Pancreas (tissue), 10 donors: ENCODE data around the gene KIFC3. TPM values are rescaled to one million over a fixed set of nuclear protein-coding genes. Genes with fewer than 3 reads are reported as not detected.

Experiments
- ATAC-seq, 4 donors: fragments of 200-7000 bp; cut with Tn5 transposase; one replicate each; pipeline versions ENCODE4 v1.8.0 to v1.9.1; 2020; ENCODE audit warnings: mild to moderate bottlenecking in 4 of 4, moderate library complexity in 4 of 4
- DNase-seq, 6 donors: peaks; one replicate each; pipeline ENCODE4 v3.0.0-alpha.2; 2020
- FAIRE-seq: peaks from 2 replicates; lab custom pipeline; 2012; peaks lifted over from hg19 to GRCh38; lab: Jason Lieb, UNC
- H3K27ac ChIP-seq, 4 donors: fragments of 200-600 bp; sonication (generic); 1 replicate in 3 of 4; 2 replicates in 1 of 4; pipeline versions ENCODE4 v1.5.0 to v1.8.0; 2020
- H3K27me3 ChIP-seq, 4 donors: fragments of 200-600 bp; one replicate each; pipeline ENCODE4 v1.8.0; 2021
- H3K36me3 ChIP-seq, 3 donors: fragments of 200-600 bp; sonication (generic) in 1 of 3; one replicate each; pipeline versions ENCODE4 v1.5.0 to v1.8.0; 2020 to 2021
- H3K4me1 ChIP-seq, 3 donors: fragments of 200-600 bp; one replicate each; pipeline ENCODE4 v1.8.0; 2021
- H3K4me3 ChIP-seq, 4 donors: fragments of 200-600 bp; sonication (generic) in 2 of 4; one replicate each; pipeline versions ENCODE4 v1.5.0 to v1.8.0; 2020 to 2021
- H3K9me3 ChIP-seq, 4 donors: fragments of 200-600 bp; one replicate each; pipeline ENCODE4 v1.8.0; 2021
- WGBS, 2 donors: extraction: QIAGEN DNeasy Blood & Tissue Kit; methylation state at CpG; one replicate each; pipeline ENCODE4 v1.1.7; 2013; 5-methylcytosine and 5-hydroxymethylcytosine counted together
- intact Hi-C, 3 donors: fragments of 100-400 bp; cut with DNase I; formaldehyde crosslinking; loops; one replicate each; pipeline versions ENCODE4 v1.11.1 to v1.14.2; 2022
- polyA plus RNA-seq, 2 donors: library from polyadenylated mRNA; stranded (reverse); fragments of 200-250 nt; gene quantifications; one replicate each; pipeline ENCODE4 v1.2.3, GENCODE V29; 2013
- total RNA-seq, 6 donors: library from RNA; stranded (reverse); fragmentation: NEBNext Ultra II Directional in 4 of 6; extraction: Animal tissue kit (Norgen Biotek cat#: 25700) in 4 of 6; gene quantifications; one replicate each; pipeline versions ENCODE4 v1.2.1 to v1.2.4, GENCODE V29; 2021 to 2023
- TF ChIP-seq, protein P1 (sequence below), 4 donors: fragments of 200-600 bp; sonication (generic) in 3 of 4; IDR thresholded peaks; one replicate each; pipeline versions ENCODE4 v1.5.0 to v1.8.0; 2021; ENCODE audit warnings: antibody characterized with exemption in 4 of 4
- donor health status: healthy with polysubstance abuse.
- donor health status: DM: no; HTN: no; CAD: no; lungs with moderate emphysema.
- donor health status: DM: no; HTN: no; CAD: no.
- donor health status: control.
- donor health status: control.
- donor health status: Bipolar disorder and iron deficiency.
- donor health status: DM: yes; HTN: yes; CAD: no.
- donor health status: DM: no; HTN: no; CAD: no.
- donor health status: DM: no; HTN: no; CAD: no.
- donor health status: DM: yes; HTN: yes; CAD: no.

KIFC3 gene
- total and polyA plus RNA-seq, 8 donors = 33.8 to 284 (median 61.1) TPM

- peaks cover 2 to 39% (median 29%) of the 10 kb centered on the region in 3 donors for H3K36me3 ChIP-seq
- H3K27ac ChIP-seq = no peak overlapping the region
- no peak overlapping the region for H3K4me3 ChIP-seq
- FAIRE-seq = no peak
- intact Hi-C loops = no loop called here
- no peaks in the 10 kb centered on the region for H3K27me3 ChIP-seq
- ATAC-seq = no peak
- TF ChIP-seq, protein P1, sequence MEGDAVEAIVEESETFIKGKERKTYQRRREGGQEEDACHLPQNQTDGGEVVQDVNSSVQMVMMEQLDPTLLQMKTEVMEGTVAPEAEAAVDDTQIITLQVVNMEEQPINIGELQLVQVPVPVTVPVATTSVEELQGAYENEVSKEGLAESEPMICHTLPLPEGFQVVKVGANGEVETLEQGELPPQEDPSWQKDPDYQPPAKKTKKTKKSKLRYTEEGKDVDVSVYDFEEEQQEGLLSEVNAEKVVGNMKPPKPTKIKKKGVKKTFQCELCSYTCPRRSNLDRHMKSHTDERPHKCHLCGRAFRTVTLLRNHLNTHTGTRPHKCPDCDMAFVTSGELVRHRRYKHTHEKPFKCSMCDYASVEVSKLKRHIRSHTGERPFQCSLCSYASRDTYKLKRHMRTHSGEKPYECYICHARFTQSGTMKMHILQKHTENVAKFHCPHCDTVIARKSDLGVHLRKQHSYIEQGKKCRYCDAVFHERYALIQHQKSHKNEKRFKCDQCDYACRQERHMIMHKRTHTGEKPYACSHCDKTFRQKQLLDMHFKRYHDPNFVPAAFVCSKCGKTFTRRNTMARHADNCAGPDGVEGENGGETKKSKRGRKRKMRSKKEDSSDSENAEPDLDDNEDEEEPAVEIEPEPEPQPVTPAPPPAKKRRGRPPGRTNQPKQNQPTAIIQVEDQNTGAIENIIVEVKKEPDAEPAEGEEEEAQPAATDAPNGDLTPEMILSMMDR (IDR thresholded peaks at IDR 0.05) = no peak
- WGBS, 2 donors = 93 to 94% methylated on average over 15 of the region's 15 CpGs
- H3K9me3 ChIP-seq = no peaks in the 10 kb centered on the region
- H3K4me1 ChIP-seq = no peaks in the 10 kb centered on the region
- DNase-seq = peak in 1 of 6 donors; percentile 40
These were observed 35.5 kb downstream of the KIFC3 start for GRCh38 chr16:57766714-57767348.

DNA sequence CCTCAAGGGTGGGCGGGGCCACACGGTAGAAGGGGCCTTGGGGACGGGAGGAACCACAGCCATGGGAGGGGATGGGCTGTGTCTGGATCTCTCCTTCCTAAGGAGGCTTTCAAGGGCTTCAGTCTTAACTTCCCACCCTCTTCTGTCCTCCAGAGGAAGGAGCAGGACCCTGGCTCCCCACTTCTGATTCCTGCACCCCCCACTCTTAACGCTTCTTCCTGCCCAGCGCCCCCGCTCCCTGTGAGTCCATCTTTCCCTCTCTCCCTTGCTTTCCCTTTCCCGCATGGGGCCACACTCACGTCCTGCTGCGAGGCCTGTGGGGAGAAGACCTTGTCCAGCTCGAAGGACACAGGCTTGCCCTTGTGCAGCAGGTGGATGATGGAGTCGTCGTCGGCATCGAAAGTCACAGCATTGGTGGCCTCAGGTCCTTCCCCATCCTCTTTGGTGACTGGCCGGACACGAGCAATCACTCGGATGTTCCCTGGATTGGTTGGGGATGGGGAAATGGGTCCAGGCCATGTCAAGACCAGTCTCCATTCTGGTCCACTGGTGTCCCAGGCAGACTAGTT lies 37.0 kb downstream of the KIFC3 start:
- ATAC-seq (peak in 1 of 4 donors; percentile 9), FAIRE-seq (no peak), DNase-seq (peak in 2 of 6 donors; percentile 16 to 55)
- Histone ChIP-seq H3K4me3 (no peak overlapping the region), H3K36me3 (peaks cover 2 to 34% (median 29%) of the 10 kb centered on the region in 3 donors), H3K27me3 (no peaks in the 10 kb centered on the region), H3K9me3 (no peaks in the 10 kb centered on the region), H3K4me1 (no peaks in the 10 kb centered on the region), H3K27ac (no peak overlapping the region)
- TF ChIP-seq, protein P1 (IDR thresholded peaks at IDR 0.05) = no peak
- intact Hi-C loops = no loop called here
- WGBS, 2 donors = 94 to 96% methylated on average over 17 of the region's 17 CpGs

DNA sequence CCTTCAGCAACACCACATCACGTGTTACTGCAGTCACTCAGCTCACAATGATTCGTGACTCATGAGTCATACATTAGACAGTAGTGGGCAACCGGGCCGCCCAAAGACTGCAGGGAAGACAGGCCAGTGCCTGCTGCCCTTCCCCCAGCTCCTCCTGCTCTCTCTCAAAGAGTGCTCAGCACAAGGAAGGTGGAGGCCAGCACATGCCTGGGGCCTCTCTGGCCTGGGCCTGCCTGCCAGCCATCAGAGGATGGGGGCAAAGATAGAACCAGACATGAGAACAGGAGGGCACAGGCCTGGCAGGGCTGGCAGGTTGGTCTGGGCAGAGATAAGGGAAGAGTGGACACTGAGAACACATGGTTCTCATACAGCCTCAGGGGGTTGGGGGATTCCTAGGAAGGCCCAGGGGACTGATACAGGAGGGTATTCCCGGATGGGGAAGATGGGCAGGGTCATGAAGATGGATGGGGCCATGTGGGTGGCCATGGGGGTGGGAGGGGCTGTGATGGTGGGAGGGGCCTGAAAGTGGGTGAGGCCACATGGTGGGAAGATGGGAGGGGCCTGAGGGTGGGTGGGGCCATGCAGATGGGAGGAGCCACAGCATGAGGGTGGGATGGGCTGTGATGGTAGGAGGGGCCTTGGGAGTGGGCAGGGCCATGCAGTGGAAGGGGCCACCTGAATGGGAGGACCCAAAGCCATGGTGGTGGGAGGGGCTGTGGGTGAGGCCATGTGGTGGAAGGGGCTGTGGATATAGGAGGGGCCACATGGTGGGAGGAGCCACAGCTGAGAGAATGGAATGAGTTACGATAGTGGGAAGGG lies 37.7 kb downstream of the KIFC3 start:
- Histone ChIP-seq H3K9me3 (no peaks in the 10 kb centered on the region), H3K36me3 (peaks cover 2 to 31% (median 26%) of the 10 kb centered on the region in 3 donors), H3K27ac (no peak overlapping the region), H3K27me3 (no peaks in the 10 kb centered on the region), H3K4me1 (no peaks in the 10 kb centered on the region), H3K4me3 (no peak overlapping the region)
- WGBS, 2 donors = 74 to 85% methylated on average over 6 of the region's 6 CpGs
- DNase-seq (peak in 2 of 6 donors; percentile 44 to 47), ATAC-seq (peak; percentile 30 to 40 (median 34)), FAIRE-seq (no peak)
- intact Hi-C loops = no loop called here
- TF ChIP-seq, protein P1 (IDR thresholded peaks at IDR 0.05) = no peak

GRCh38 chr16:57764006-57764340 lies 38.3 kb downstream of the KIFC3 start:
- H3K4me3 ChIP-seq = no peak overlapping the region
- DNase-seq (peak in 2 of 6 donors; percentile 13 to 54), ATAC-seq (no peak), FAIRE-seq (no peak)
- intact Hi-C loops = no loop called here
- WGBS, 2 donors = 92 to 93% methylated on average over 9 of the region's 9 CpGs
- H3K4me1 ChIP-seq = no peaks in the 10 kb centered on the region
- no peaks in the 10 kb centered on the region for H3K9me3 ChIP-seq
- H3K36me3 ChIP-seq = peaks cover 0 to 27% (median 20%) of the 10 kb centered on the region in 3 donors
- no peak overlapping the region for H3K27ac ChIP-seq
- no peaks in the 10 kb centered on the region for H3K27me3 ChIP-seq
- TF ChIP-seq, protein P1 (IDR thresholded peaks at IDR 0.05) = no peak
